ENCODE measurements around the gene LIPG. TPM values are rescaled to one million over a fixed set of nuclear protein-coding genes. Genes with fewer than 3 reads are reported as not detected.
"Not testable (repeated sequence)": the region's sequence is repeated elsewhere in the genome, so short reads cannot be mapped to it uniquely, and the experiment has no call there.

The LIPG gene
- total and polyA plus RNA-seq, 2 of the 13 experiments (the other 11 are each of a cell fraction or from before 2014, with no cell fraction given) = 0.96 to 10.8 TPM

GRCh38 chr18:49573835-49574234 lies 12.0 kb downstream of the LIPG start (continued):
- TF ChIP-seq ELF1 (CRISPR knock-in tag; IDR thresholded peaks at IDR 0.05) = no peak
- TF ChIP-seq PAXIP1 (CRISPR knock-in tag; conservative IDR thresholded peaks at IDR 0.05) = no peak

GRCh38 chr18:49579041-49579440 lies 17.2 kb downstream of the LIPG start:
- H2AFZ ChIP-seq (ENCODE audit: low read length); POLR2A ChIA-PET; H4K20me1 ChIP-seq (ENCODE audit: insufficient read depth, low read length); H3K36me3 ChIP-seq (replicated peaks in 1 of 2; ENCODE audit: control insufficient read depth in 1 of 2, insufficient read depth in 2 of 2, low read length in 2 of 2); FAIRE-seq; BruUV-seq (replicated peaks); H3K4me1 ChIP-seq (ENCODE audit: insufficient read depth, low read length); in situ Hi-C loops (cut with HindIII; ENCODE audit: extremely low pct_ligation_motif_present, low pct_unique_long_range_greater_than_20kb); H3K27ac ChIP-seq (ENCODE audit: extremely low read length, insufficient read depth, low read length); ATAC-seq; H3K79me2 ChIP-seq (ENCODE audit: insufficient read depth, low read length); H3K4me3 ChIP-seq (replicated peaks in 1 of 3; ENCODE audit: insufficient read depth in 1 of 3, low read depth in 2 of 3, low read length in 3 of 3); H3K9ac ChIP-seq (ENCODE audit: insufficient read depth, low read depth, low read length); DNase-seq (ENCODE audit: low spot score); CTCF ChIA-PET (ENCODE audit: low intra/inter-chr PET ratio, low total read pairs); intact Hi-C loops (cut with micrococcal nuclease; ENCODE audit: unreplicated experiment); H3K4me2 ChIP-seq (ENCODE audit: low read depth, low read length); H3K27me3 ChIP-seq (ENCODE audit: control insufficient read depth in 1 of 2, insufficient read depth in 2 of 2, low read length in 2 of 2); H3K9me3 ChIP-seq (ENCODE audit: low read length): not testable (repeated sequence)
- TF ChIP-seq PCBP1 (IDR thresholded peaks at IDR 0.05; ENCODE audit: borderline replicate concordance, low read depth, low read length) (0 out of 2 replicates have a peak, but pooled peaks have one; percentile 36), HNRNPK (IDR thresholded peaks at IDR 0.05; ENCODE audit: low read depth, low read length, poor library complexity, severe bottlenecking) (peak; percentile 90)
- WGBS (ENCODE audit: low lambda C conversion rate) = 97% methylated on average over 2 of the region's 2 CpGs

GRCh38 chr18:49579583-49579982 lies 17.7 kb downstream of the LIPG start:
- CTCF ChIA-PET (ENCODE audit: low intra/inter-chr PET ratio, low total read pairs); H3K27me3 ChIP-seq (ENCODE audit: control insufficient read depth in 1 of 2, insufficient read depth in 2 of 2, low read length in 2 of 2); H2AFZ ChIP-seq (ENCODE audit: low read length); BruUV-seq (replicated peaks); FAIRE-seq; in situ Hi-C loops (cut with HindIII; ENCODE audit: extremely low pct_ligation_motif_present, low pct_unique_long_range_greater_than_20kb); H4K20me1 ChIP-seq (ENCODE audit: insufficient read depth, low read length); H3K36me3 ChIP-seq (replicated peaks in 1 of 2; ENCODE audit: control insufficient read depth in 1 of 2, insufficient read depth in 2 of 2, low read length in 2 of 2); H3K9me3 ChIP-seq (ENCODE audit: low read length); H3K4me2 ChIP-seq (ENCODE audit: low read depth, low read length); H3K4me3 ChIP-seq (replicated peaks in 1 of 3; ENCODE audit: insufficient read depth in 1 of 3, low read depth in 2 of 3, low read length in 3 of 3); H3K9ac ChIP-seq (ENCODE audit: insufficient read depth, low read depth, low read length); H3K27ac ChIP-seq (ENCODE audit: extremely low read length, insufficient read depth, low read length); POLR2A ChIA-PET; intact Hi-C loops (cut with micrococcal nuclease; ENCODE audit: unreplicated experiment); ATAC-seq; DNase-seq (ENCODE audit: low spot score); H3K79me2 ChIP-seq (ENCODE audit: insufficient read depth, low read length); H3K4me1 ChIP-seq (ENCODE audit: insufficient read depth, low read length): not testable (repeated sequence)
- 95% methylated on average over 2 of the region's 2 CpGs for WGBS (ENCODE audit: low lambda C conversion rate)
